Effector memory CD8-positive, alpha-beta T cell (primary cell): ENCODE measurements around the gene CD59.
"Not testable (repeated sequence)": the region's sequence is repeated elsewhere in the genome, so short reads cannot be mapped to it uniquely, and the experiment has no call there.

Source experiments
- ATAC-seq: fragments of 150-1000 bp; cut with Tn5 transposase; replicated peaks from 2 replicates; pipeline ENCODE4 v1.10.0; 2021; ENCODE audit warnings: mild to moderate bottlenecking, moderate library complexity
- DNase-seq, 3 experiments: peaks; one replicate each; pipeline ENCODE4 v3.0.0; 2021
- H3K27ac Mint-ChIP-seq, 2 donors: one replicate each; pipeline ENCODE4 v1.8.0; 2022; ENCODE audit warnings: mild to moderate bottlenecking in 2 of 2, mixed read lengths in 2 of 2, moderate library complexity in 2 of 2
- H3K27me3 Mint-ChIP-seq, 2 donors: one replicate each; pipeline ENCODE4 v1.8.0; 2022; ENCODE audit warnings: mixed read lengths in 2 of 2
- H3K36me3 Mint-ChIP-seq: one replicate; pipeline ENCODE4 v1.8.0; 2022; ENCODE audit warnings: mild to moderate bottlenecking, moderate library complexity, mixed read lengths; ENCODE audit not compliant: insufficient read depth
- H3K4me1 Mint-ChIP-seq, 2 donors: one replicate each; pipeline ENCODE4 v1.8.0; 2022; ENCODE audit warnings: low read depth in 2 of 2, mixed read lengths in 2 of 2
- H3K4me3 Mint-ChIP-seq, 2 donors: one replicate each; pipeline ENCODE4 v1.8.0; 2022; ENCODE audit warnings: mild to moderate bottlenecking in 2 of 2, mixed read lengths in 2 of 2, moderate library complexity in 2 of 2
- H3K9me3 Mint-ChIP-seq, 2 donors: one replicate each; pipeline ENCODE4 v1.8.0; 2022; ENCODE audit warnings: mixed read lengths in 2 of 2

The CD59 gene

DNA sequence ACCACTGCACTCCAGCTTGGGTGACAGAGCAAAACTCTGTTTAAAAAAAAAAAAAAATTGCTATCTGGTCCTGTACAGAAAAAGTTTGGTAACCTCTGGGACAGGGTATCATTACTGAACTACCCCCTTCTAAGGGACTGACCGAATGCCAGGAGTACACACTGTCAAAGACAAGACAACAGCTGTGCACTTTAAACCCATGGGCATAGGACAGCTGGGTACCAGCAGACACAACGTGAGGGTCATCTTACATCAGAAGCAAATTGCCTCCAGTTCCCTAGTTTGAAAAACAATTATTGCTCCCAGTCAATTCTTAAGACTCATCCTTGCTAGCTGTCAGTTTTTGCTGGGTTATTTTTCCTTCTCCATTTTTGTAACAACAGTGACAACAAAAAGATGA is 17.8 kb downstream of the CD59 start:
- H3K9me3 Mint-ChIP-seq: no peaks in the 10 kb centered on the region
- no peak overlapping the region for H3K27ac Mint-ChIP-seq
- no peaks in the 10 kb centered on the region for H3K27me3 Mint-ChIP-seq
- ATAC-seq (no peak), DNase-seq (no peak)
- H3K4me1 Mint-ChIP-seq: peaks cover 0 to 13% of the 10 kb centered on the region in 2 donors
- H3K4me3 Mint-ChIP-seq: no peak overlapping the region
- peaks cover 3% of the 10 kb centered on the region for H3K36me3 Mint-ChIP-seq

DNA sequence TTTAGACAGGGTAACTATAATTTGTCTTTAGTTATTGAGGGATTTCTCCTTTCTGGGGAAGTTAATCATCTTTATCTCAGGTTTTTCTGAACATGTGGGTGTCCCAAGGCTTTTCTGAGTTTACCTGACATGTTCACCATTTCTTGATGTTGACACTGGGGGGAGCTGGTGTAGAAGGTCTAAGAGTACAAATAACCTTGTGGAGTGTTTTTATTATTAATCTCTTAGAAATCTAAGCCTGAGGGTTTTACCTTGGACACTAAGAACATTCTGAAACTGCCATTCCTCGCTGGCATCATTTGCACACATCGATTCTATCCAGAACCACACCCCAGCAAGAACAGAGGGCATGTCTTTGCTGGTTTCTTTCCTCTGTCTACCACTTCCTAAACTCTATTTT is 20.0 kb downstream of the CD59 start:
- H3K27me3 Mint-ChIP-seq: no peaks in the 10 kb centered on the region
- DNase-seq (no peak), ATAC-seq (peak; percentile 29)
- peak overlapping the region in 1 of 2 donors; percentile 45 for H3K27ac Mint-ChIP-seq
- no peak overlapping the region for H3K4me3 Mint-ChIP-seq
- H3K9me3 Mint-ChIP-seq: no peaks in the 10 kb centered on the region
- H3K4me1 Mint-ChIP-seq: peaks cover 0 to 1% of the 10 kb centered on the region in 2 donors
- peaks cover 3% of the 10 kb centered on the region for H3K36me3 Mint-ChIP-seq

DNA sequence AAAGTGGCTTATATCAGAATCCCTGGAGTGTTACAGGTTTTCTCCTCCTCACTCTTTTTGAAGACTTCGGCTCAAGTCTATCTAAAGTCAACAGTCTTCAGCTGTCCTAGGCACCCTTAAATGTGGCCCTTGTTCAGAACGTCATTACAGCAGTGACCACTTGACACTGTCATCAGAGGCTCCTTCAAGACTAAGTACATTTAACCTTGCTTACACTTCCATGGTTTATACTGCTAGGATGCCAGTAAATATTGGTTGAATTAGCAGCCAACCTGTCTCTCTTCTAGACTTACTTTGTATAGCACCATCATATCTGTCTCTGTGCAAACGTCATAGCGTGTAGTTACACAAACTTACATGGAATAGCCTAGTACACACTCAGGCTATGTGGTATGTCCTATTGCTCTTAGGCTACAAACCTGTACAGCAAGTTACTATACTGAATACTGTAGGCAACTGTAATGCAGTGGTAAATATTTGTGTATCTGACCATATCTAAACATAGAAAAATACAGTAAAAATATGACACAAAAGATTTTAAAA is 22.3 kb downstream of the CD59 start:
- H3K4me1 Mint-ChIP-seq: peaks cover 0 to 1% of the 10 kb centered on the region in 2 donors
- DNase-seq (no peak), ATAC-seq (no peak)
- no peak overlapping the region for H3K4me3 Mint-ChIP-seq
- H3K36me3 Mint-ChIP-seq: no peaks in the 10 kb centered on the region
- H3K27ac Mint-ChIP-seq: no peak overlapping the region
- no peaks in the 10 kb centered on the region for H3K9me3 Mint-ChIP-seq
- H3K27me3 Mint-ChIP-seq: no peaks in the 10 kb centered on the region

DNA sequence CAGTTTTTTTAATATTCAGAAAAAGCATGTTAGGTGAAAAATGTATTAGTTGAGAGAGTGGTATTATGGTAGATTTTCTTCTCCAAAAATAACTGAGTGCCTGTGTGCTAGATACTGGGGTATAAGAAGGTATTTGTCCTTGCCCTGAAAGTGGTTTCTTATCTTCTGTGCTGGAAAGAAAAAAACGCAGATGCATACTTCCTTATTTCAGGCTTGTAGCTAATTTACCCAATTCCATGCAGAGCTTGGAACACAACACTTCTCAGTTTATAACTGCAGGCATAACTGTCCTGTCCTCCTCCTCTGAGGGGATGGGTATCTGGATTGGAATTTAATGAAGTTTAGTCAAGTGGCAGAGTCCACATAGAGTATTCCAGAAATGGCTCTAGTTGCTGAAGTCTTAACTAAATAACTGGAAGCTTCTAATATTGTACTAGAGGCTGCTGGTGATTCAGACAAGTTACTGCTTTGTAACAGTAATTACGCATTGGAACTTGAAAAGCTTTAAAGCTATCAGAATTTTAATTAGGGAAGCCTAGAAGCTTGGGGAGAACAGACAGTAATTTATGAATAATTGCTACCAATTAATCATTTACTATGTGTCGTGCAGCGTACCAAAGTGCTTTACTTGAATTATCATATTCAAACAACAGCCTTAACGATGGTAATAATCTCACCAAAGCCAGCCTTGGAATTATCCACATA is 22.9 kb downstream of the CD59 start:
- Mint-ChIP-seq H3K4me3 (no peak overlapping the region), H3K27me3 (no peaks in the 10 kb centered on the region), H3K9me3 (no peaks in the 10 kb centered on the region), H3K27ac (no peak overlapping the region), H3K36me3 (no peaks in the 10 kb centered on the region), H3K4me1 (peaks cover 0 to 1% of the 10 kb centered on the region in 2 donors)
- DNase-seq (no peak), ATAC-seq (no peak)

DNA sequence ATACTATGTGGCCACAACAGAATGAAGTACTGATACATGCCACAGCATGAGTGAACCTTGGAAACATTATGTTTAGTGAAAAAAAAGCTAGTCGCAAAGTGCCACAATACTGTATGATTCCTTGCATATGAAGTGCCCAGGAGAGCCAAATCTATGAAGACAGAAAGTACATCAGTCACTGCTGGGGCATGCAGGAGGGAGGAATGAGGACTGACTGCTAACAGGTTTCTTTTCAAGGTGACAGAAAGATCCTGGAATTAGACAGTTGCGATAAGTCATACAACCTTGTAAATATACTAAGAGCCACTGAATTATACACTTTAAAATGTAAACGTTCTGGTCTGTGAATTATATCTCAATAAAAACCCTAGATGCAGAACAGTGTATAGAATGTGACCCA is 23.8 kb downstream of the CD59 start:
- no peak overlapping the region for H3K27ac Mint-ChIP-seq
- H3K4me3 Mint-ChIP-seq: no peak overlapping the region
- H3K36me3 Mint-ChIP-seq: no peaks in the 10 kb centered on the region
- no peaks in the 10 kb centered on the region for H3K9me3 Mint-ChIP-seq
- DNase-seq (no peak), ATAC-seq (no peak)
- peaks cover 0 to 1% of the 10 kb centered on the region in 2 donors for H3K4me1 Mint-ChIP-seq
- H3K27me3 Mint-ChIP-seq: no peaks in the 10 kb centered on the region

DNA sequence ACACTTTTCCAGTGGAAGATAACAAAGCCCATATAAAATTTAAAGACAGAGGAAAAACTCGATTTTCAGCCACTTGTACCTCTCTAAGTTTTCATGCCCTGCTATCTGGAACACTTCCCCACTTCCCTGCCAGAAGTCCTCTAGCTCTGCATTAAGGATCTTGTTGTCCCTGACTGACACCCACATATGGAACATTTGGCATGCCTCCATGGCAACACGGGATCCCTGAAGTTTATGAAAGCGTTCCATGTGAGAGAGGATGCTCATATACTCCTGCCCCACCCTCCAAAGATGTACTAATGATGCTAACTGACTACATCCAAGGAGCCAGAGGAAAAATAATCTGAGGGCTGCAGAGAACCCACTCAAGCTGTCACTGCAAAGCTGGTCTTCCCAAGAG is 26.8 kb downstream of the CD59 start:
- Mint-ChIP-seq H3K4me1 (peaks cover 0 to 2% of the 10 kb centered on the region in 2 donors), H3K27ac (no peak overlapping the region), H3K4me3 (no peak overlapping the region), H3K27me3 (no peaks in the 10 kb centered on the region), H3K9me3 (no peaks in the 10 kb centered on the region), H3K36me3 (no peaks in the 10 kb centered on the region)
- DNase-seq (no peak), ATAC-seq (no peak)

DNA sequence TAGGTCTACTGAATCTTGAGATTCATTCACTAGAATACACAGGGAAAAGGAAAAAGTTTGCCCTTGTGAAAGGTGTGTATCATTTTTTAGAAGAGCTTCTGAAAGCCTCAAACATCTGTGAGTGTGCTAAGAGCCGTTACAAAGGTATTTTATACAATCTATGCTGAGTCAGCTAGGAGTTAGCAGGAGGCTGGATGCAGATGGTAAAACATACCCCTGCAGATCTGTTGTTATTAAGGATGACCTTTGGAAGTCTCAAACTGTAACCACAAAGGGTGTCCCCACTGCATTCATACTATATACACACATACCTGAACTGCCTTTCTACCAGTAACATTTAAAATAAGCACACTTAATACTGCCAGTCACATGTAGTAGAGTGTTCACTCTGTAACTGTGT is 27.2 kb downstream of the CD59 start:
- H3K27me3 Mint-ChIP-seq: no peaks in the 10 kb centered on the region
- H3K4me3 Mint-ChIP-seq: no peak overlapping the region
- no peak for DNase-seq
- H3K9me3 Mint-ChIP-seq: no peaks in the 10 kb centered on the region
- H3K36me3 Mint-ChIP-seq: no peaks in the 10 kb centered on the region
- no peak overlapping the region for H3K27ac Mint-ChIP-seq
- H3K4me1 Mint-ChIP-seq: peaks cover 0 to 2% of the 10 kb centered on the region in 2 donors
- ATAC-seq: no peak

DNA sequence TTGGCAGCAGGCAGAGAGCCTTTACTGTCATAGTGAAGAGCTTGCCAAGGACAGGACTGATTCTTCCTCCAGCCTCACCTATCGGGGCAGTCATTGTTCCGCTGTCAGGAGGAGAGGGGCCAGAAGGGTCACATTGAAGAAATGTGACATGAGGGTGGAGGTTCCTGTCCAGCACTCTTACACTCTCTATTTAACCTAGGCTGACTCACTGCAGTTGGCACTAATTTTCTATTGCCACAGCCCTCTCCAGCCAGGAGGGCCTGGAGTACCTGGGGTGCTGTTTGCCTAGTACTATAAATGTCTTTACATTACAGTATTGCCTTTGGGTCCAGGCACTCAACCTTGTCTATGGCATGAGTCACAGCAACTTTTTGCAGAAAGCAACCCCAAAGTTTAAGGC is 28.4 kb downstream of the CD59 start:
- not testable (repeated sequence) for H3K4me3 Mint-ChIP-seq, H3K27ac Mint-ChIP-seq, DNase-seq, H3K27me3 Mint-ChIP-seq, H3K9me3 Mint-ChIP-seq, H3K36me3 Mint-ChIP-seq, ATAC-seq, H3K4me1 Mint-ChIP-seq

DNA sequence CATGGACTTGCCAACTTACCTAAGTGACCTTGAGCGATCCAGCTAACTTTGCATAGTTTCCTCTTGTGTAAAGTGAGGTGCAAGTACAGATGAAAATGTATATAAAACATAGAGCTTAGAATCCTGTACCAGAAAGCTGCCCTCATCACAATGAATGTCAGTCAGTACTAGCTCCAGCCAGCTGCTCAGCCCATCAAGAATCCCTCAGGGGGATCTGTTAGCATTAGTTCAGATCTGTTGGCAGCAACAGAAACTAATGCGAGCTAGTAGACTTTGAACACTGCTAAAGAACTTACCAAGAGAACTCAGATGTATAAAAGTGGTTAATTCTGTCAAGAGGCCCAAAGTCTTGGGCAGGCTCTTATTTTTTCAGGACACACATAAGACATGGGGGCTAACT is 29.3 kb downstream of the CD59 start:
- H3K27ac Mint-ChIP-seq: no peak overlapping the region

DNA sequence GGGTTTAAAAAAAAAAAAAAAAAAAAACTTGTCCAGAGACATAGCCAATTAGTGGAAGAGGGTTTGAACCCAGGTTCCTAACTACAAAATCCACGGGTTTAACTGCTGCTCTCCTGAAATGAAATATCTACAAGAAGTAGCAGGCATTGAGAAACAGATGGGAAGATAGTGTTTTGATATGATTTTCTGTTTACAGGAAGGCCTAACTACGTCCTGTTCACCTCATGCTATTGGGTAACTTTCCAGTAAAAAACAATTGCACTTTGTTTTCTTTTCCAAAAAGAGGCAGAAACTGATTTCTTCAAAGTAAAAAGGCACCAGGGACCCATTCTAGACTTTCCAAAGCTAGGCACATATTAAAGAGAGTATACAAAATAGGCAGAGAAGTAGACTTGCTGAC is 29.7 kb downstream of the CD59 start:
- no peaks in the 10 kb centered on the region for H3K36me3 Mint-ChIP-seq

More for the DNA sequence above, 29.3 kb downstream of the CD59 start:
- H3K4me3 Mint-ChIP-seq: no peak overlapping the region
- no peaks in the 10 kb centered on the region for H3K9me3 Mint-ChIP-seq
- H3K36me3 Mint-ChIP-seq: no peaks in the 10 kb centered on the region
- DNase-seq (no peak), ATAC-seq (no peak)
- H3K27me3 Mint-ChIP-seq: no peaks in the 10 kb centered on the region
- peaks cover 0 to 2% of the 10 kb centered on the region in 2 donors for H3K4me1 Mint-ChIP-seq

DNA sequence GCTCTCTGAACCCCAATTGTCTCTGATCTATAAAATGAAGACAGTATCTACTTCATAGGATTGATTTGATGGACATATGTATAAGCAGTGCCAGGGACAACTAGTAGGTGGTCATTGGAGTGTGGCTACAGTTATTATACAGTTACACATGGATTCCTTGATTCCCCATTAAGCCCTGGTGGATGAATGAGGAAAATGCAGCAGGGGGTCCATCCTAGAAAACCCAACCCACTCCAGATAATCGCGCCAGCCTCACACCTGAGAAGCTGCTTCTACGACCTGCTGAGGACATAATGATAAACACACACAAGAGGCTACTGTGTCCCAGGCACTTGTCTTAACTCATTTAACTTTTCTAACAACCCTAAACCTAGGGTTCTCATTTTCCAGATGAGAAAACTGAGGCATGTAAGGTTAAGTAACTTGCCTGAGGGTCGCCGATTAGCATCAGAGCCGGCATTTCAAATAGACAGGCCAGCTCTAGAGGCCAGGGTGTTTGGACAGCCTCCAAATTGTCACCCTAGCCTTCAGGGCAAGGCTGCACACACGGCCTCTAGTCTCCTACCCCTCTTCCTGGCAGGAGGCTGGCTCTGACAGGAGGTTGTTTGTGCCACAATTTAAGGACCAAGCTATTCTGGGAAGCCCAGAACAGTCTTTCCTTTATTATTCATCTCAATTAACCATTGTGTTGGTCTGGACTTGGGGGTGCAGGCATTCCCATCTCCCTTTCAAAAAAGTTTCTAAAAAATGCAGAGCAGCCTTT is 31.8 kb downstream of the CD59 start:
- Mint-ChIP-seq H3K4me1 (peaks cover 13% of the 10 kb centered on the region in 2 donors), H3K36me3 (peaks cover 10% of the 10 kb centered on the region), H3K9me3 (no peaks in the 10 kb centered on the region), H3K27ac (no peak overlapping the region), H3K4me3 (no peak overlapping the region), H3K27me3 (peaks cover 0 to 6% of the 10 kb centered on the region in 2 donors)
- ATAC-seq (no peak), DNase-seq (no peak)

More for the DNA sequence above, 29.7 kb downstream of the CD59 start:
- Mint-ChIP-seq H3K4me3 (no peak overlapping the region), H3K27ac (no peak overlapping the region), H3K9me3 (no peaks in the 10 kb centered on the region), H3K4me1 (peaks cover 0 to 2% of the 10 kb centered on the region in 2 donors), H3K27me3 (no peaks in the 10 kb centered on the region)
- ATAC-seq: no peak
- no peak for DNase-seq

DNA sequence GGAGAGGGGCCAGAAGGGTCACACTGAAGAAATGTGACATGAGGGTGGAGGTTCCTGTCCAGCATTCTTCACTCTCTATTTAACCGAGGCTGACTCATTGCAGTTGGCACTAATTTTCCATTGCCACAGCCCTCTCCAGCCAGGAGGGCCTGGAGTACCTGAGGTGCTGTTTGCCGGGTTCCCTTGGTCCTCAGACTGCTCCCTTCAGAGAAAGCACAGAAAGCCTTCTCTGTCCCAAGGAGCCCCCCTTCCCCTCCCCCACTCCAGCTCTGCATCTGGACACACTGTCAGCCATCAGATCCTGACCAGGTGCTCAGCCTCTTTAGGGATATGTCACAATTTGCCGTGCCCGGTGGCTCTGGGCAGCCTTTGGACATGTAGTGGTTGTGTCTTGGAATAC is 32.4 kb downstream of the CD59 start:
- H3K36me3 Mint-ChIP-seq: peaks cover 13% of the 10 kb centered on the region
- ATAC-seq: no peak
- H3K4me3 Mint-ChIP-seq: no peak overlapping the region
- peaks cover 0 to 6% of the 10 kb centered on the region in 2 donors for H3K27me3 Mint-ChIP-seq
- H3K9me3 Mint-ChIP-seq: no peaks in the 10 kb centered on the region
- H3K27ac Mint-ChIP-seq: no peak overlapping the region
- H3K4me1 Mint-ChIP-seq: peaks cover 13 to 14% of the 10 kb centered on the region in 2 donors
- no peak for DNase-seq

DNA sequence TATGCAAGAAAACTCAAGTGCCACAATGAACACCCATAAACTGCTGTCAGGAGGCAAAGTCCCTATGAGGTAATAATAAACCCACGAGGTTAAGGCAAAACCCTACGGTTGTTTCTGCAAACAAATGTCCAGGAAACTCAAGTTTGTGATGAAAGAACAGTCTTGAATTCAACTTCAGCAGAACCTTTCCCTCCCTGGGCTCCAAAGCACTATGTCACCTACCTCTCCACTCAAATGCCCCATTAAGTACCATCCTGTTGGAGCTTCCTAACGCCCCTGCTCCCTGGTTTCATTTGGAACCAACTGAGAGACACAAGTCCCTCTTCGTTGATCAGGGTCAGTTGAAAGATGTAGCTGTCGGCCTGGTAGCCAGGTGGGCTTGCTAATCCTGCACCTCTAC is 33.0 kb downstream of the CD59 start:
- Mint-ChIP-seq H3K4me3 (no peak overlapping the region), H3K4me1 (peaks cover 13 to 14% of the 10 kb centered on the region in 2 donors), H3K9me3 (no peaks in the 10 kb centered on the region), H3K27ac (no peak overlapping the region), H3K36me3 (peaks cover 13% of the 10 kb centered on the region), H3K27me3 (peaks cover 1 to 6% of the 10 kb centered on the region in 2 donors)
- no peak for ATAC-seq
- DNase-seq: no peak
